Coronary artery (tissue), 2 donors: ENCODE data around the gene SLC22A4.

ENCODE experiments used
- DNase-seq: peaks from one replicate; pipeline ENCODE4 v3.0.0-alpha.2; 2017; ENCODE audit warnings: low spot score
- H3K27ac ChIP-seq, 2 donors: fragments of 200-600 bp; sonication (generic); one replicate each; pipeline ENCODE4 v1.5.1; 2016 to 2019
- H3K4me3 ChIP-seq: fragments of 200-600 bp; sonication (generic); 2 replicates; pipeline ENCODE4 v1.5.1; 2016; ENCODE audit warnings: mild to moderate bottlenecking, moderate library complexity
- CTCF ChIP-seq: fragments of 200-600 bp; sonication (generic); IDR thresholded peaks from one replicate; pipeline ENCODE4 v1.5.1; 2019; ENCODE audit warnings: antibody characterized with exemption

Gene SLC22A4

GRCh38 chr5:132392411-132392810, 98.2 kb downstream of the SLC22A4 start:
- peak; percentile 49 for DNase-seq
- no peak for TF ChIP-seq CTCF
- Histone ChIP-seq H3K4me3 (no peak overlapping the region), H3K27ac (no peak overlapping the region)

- TF ChIP-seq CTCF = no peak
- peak; percentile 54 for DNase-seq
- Histone ChIP-seq H3K4me3 (no peak overlapping the region), H3K27ac (no peak overlapping the region)
Measured at GRCh38 chr5:132392978-132393825, 99.0 kb downstream of the SLC22A4 start.
